Keratinocyte (primary cell): ENCODE measurements around the gene OSGEP. TPM values are rescaled to one million over a fixed set of nuclear protein-coding genes. Genes with fewer than 3 reads are reported as not detected.

Experiments
- DNase-seq: peaks from one replicate; pipeline ENCODE4 v3.0.0-alpha.2; 2011; ENCODE audit warnings: low read depth, missing footprints, low spot score
- FAIRE-seq: peaks from 2 replicates; lab custom pipeline; 2011; peaks lifted over from hg19 to GRCh38; lab: Jason Lieb, UNC
- H2AFZ ChIP-seq: 2 replicates; pipeline ENCODE4 v1.6.0; 2012; ENCODE audit warnings: low read length, control low read depth, inconsistent platforms; ENCODE audit not compliant: control insufficient read depth
- H3K27ac ChIP-seq: 2 replicates; pipeline ENCODE4 v1.5.1; 2011; ENCODE audit warnings: low read length; ENCODE audit not compliant: control insufficient read depth, insufficient read depth
- H3K27me3 ChIP-seq: 3 replicates; pipeline ENCODE4 v1.6.0; 2011; ENCODE audit warnings: low read length; ENCODE audit not compliant: control insufficient read depth, insufficient read depth; ENCODE audit errors: extremely low read depth
- H3K36me3 ChIP-seq, 2 experiments: 2 replicates in 1 of 2; 3 replicates in 1 of 2; pipeline ENCODE4 v1.5.1; 2011; ENCODE audit warnings: low read length in 2 of 2, mild to moderate bottlenecking in 1 of 2; ENCODE audit not compliant: control insufficient read depth in 2 of 2, insufficient read depth in 2 of 2; ENCODE audit errors: extremely low read depth in 1 of 2
- H3K4me1 ChIP-seq: 3 replicates; pipeline ENCODE4 v1.5.1; 2011; ENCODE audit warnings: low read length; ENCODE audit not compliant: control insufficient read depth, insufficient read depth; ENCODE audit errors: extremely low read depth
- H3K4me2 ChIP-seq: 3 replicates; pipeline ENCODE4 v1.6.0; 2011; ENCODE audit warnings: low read depth, low read length; ENCODE audit not compliant: control insufficient read depth, insufficient read depth; ENCODE audit errors: extremely low read depth
- H3K4me3 ChIP-seq, 3 experiments: fragments of 200-600 bp in 1 of 3; sonication (generic) in 1 of 3; 2 replicates in 2 of 3; 3 replicates in 1 of 3; pipeline ENCODE4 v1.5.1; 2011 to 2016; ENCODE audit warnings: low read length in 3 of 3, mild to moderate bottlenecking in 3 of 3, control low read depth in 2 of 3, inconsistent platforms in 1 of 3, low read depth in 1 of 3, mixed read lengths in 1 of 3, mixed run types in 1 of 3, moderate library complexity in 1 of 3; ENCODE audit not compliant: control insufficient read depth in 2 of 3, insufficient read depth in 2 of 3; ENCODE audit errors: extremely low read depth in 1 of 3
- H3K79me2 ChIP-seq: 2 replicates; pipeline ENCODE4 v1.6.0; 2012; ENCODE audit warnings: low read length; ENCODE audit not compliant: control insufficient read depth, insufficient read depth
- H3K9ac ChIP-seq: 3 replicates; pipeline ENCODE4 v1.6.0; 2011; ENCODE audit warnings: low read length; ENCODE audit not compliant: control insufficient read depth, insufficient read depth; ENCODE audit errors: extremely low read depth
- H3K9me1 ChIP-seq: 3 replicates; pipeline ENCODE4 v1.6.0; 2011; ENCODE audit warnings: low read length; ENCODE audit not compliant: control insufficient read depth, insufficient read depth; ENCODE audit errors: extremely low read depth
- H3K9me3 ChIP-seq: 2 replicates; pipeline ENCODE4 v1.5.1; 2012; ENCODE audit warnings: low read depth, low read length; ENCODE audit not compliant: control insufficient read depth
- H4K20me1 ChIP-seq: 3 replicates; pipeline ENCODE4 v1.6.0; 2011; ENCODE audit warnings: low read length; ENCODE audit not compliant: control insufficient read depth, insufficient read depth; ENCODE audit errors: extremely low read depth
- CTCF ChIP-seq, 3 experiments: IDR thresholded peaks in 1 of 3; conservative IDR thresholded peaks in 1 of 3; optimal IDR thresholded peaks in 1 of 3; 2 replicates in 2 of 3; 3 replicates in 1 of 3; pipeline versions ENCODE3 to v1.5.1; 2011; ENCODE audit warnings: low read length in 3 of 3, mild to moderate bottlenecking in 3 of 3, moderate library complexity in 2 of 3, control low read depth in 1 of 3, inconsistent platforms in 1 of 3; ENCODE audit not compliant: insufficient read depth in 2 of 3; ENCODE audit errors: extremely low read depth in 1 of 3
- EZH2 ChIP-seq: IDR thresholded peaks from one replicate; pipeline ENCODE4 v1.6.1; 2012; ENCODE audit warnings: inconsistent platforms, mild to moderate bottlenecking, low read length, moderate library complexity
- dilution Hi-C: fragments of 300-500 bp; cut with MboI; formaldehyde crosslinking; loops from one replicate; pipeline ENCODE4 v1.7.0; 2020; ENCODE audit warnings: low sequenced_read_pairs; ENCODE audit not compliant: extremely low pct_ligation_motif_present
- polyA plus RNA-seq, 5 experiments: library from polyadenylated mRNA; depleted of rRNA in 3 of 5; stranded (reverse) in 3 of 5; stranded (forward) in 1 of 5; unstranded in 1 of 5; fragments of >200 nt; gene quantifications; 1 replicate in 1 of 5; 2 replicates in 3 of 5; 3 replicates in 1 of 5; pipeline versions ENCODE4 v1.2.1 to v1.2.3, GENCODE V29; 2011 to 2012; ENCODE audit warnings: missing spikeins in 2 of 5, low read depth in 1 of 5, low replicate concordance in 1 of 5
- small RNA-seq, 3 experiments: library from RNA; depleted of rRNA; stranded (forward); fragments of <200 nt; gene quantifications; one replicate each; pipeline ENCODE3, GENCODE V24; 2012; ENCODE audit warnings: low read depth in 3 of 3, low replicate concordance in 1 of 3; ENCODE audit not compliant: insufficient read length in 3 of 3

OSGEP gene
- polyA plus RNA-seq, 1 donor (not counting 4 experiments of a cell fraction or from before 2014, with no cell fraction given): 34.5 TPM

GRCh38 chr14:20400589-20400964 is 54.0 kb downstream of the OSGEP start:
- Histone ChIP-seq H2AFZ (no peak overlapping the region), H3K36me3 (peaks cover 23 to 25% of the 10 kb centered on the region in 2 experiments), H3K4me3 (peak overlapping the region in 1 of 3 experiments; percentile 1), H3K9ac (peak overlapping the region; percentile 13), H3K9me3 (no peaks in the 10 kb centered on the region), H4K20me1 (no peaks in the 10 kb centered on the region), H3K27me3 (no peaks in the 10 kb centered on the region), H3K4me2 (peak overlapping the region; percentile 76), H3K9me1 (no peaks in the 10 kb centered on the region), H3K79me2 (peaks cover 2% of the 10 kb centered on the region), H3K27ac (peak overlapping the region; percentile 51), H3K4me1 (peaks cover 18% of the 10 kb centered on the region)
- FAIRE-seq: no peak
- DNase-seq: no peak
- TF ChIP-seq EZH2 (no peak), CTCF (optimal IDR thresholded peaks at IDR 0.05 in 1 of 3, IDR thresholded peaks at IDR 0.05 in 1 of 3, conservative IDR thresholded peaks at IDR 0.05 in 1 of 3; ENCODE audit: extremely low read depth in 1 of 3, insufficient read depth in 2 of 3, low read length in 3 of 3) (no peak)
- dilution Hi-C loops: no loop called here

- H3K36me3 ChIP-seq: peaks cover 17 to 19% of the 10 kb centered on the region in 2 experiments
- no peaks in the 10 kb centered on the region for H4K20me1 ChIP-seq
- no peak for FAIRE-seq
These were observed 57.1 kb downstream of the OSGEP start for GRCh38 chr14:20397511-20397910.

More at GRCh38 chr14:20397511-20397910, 57.1 kb downstream of the OSGEP start:
- H3K4me3 ChIP-seq: no peak overlapping the region
- no peaks in the 10 kb centered on the region for H3K27me3 ChIP-seq
- H3K9ac ChIP-seq: no peak overlapping the region
- no peaks in the 10 kb centered on the region for H3K9me1 ChIP-seq
- peaks cover 18% of the 10 kb centered on the region for H3K4me1 ChIP-seq
- no peaks in the 10 kb centered on the region for H3K9me3 ChIP-seq
- no peaks in the 10 kb centered on the region for H3K79me2 ChIP-seq
- no peak for TF ChIP-seq CTCF (optimal IDR thresholded peaks at IDR 0.05 in 1 of 3, IDR thresholded peaks at IDR 0.05 in 1 of 3, conservative IDR thresholded peaks at IDR 0.05 in 1 of 3; ENCODE audit: extremely low read depth in 1 of 3, insufficient read depth in 2 of 3, low read length in 3 of 3)
- TF ChIP-seq EZH2: no peak
- H3K4me2 ChIP-seq: no peak overlapping the region
- no peak for DNase-seq
- H2AFZ ChIP-seq: no peak overlapping the region
- H3K27ac ChIP-seq: no peak overlapping the region
- dilution Hi-C loops: no loop called here

Small RNA genes lying within 50 kb of the gene (small RNA-seq; reads per million reads assigned to genes)
- 0.07 to 3.0 (median 1.8) reads per million in 3 experiments for gene RNA5SP382

Other genes starting within 250 kb of the OSGEP start
- gene OR11H6, start 231.1 kb downstream of the OSGEP start, polyA plus RNA-seq: not detected in 3 replicates
- not detected in 3 replicates for gene OR11H7, start 225.8 kb downstream of the OSGEP start, polyA plus RNA-seq
- gene OR11H4, start 215.5 kb downstream of the OSGEP start, polyA plus RNA-seq: not detected in 3 replicates
- gene TTC5, start 148.9 kb downstream of the OSGEP start, polyA plus RNA-seq: 13.7 to 19.2 TPM (median 13.9 TPM) in 3 replicates
- gene CCNB1IP1, start 121.5 kb downstream of the OSGEP start, polyA plus RNA-seq: 49.0 to 65.8 TPM (median 49.4 TPM) in 3 replicates
- 13.8 to 24.7 TPM (median 24.1 TPM) in 3 replicates for gene PARP2, start 111.2 kb downstream of the OSGEP start, polyA plus RNA-seq
- gene TEP1, start 41.3 kb downstream of the OSGEP start, polyA plus RNA-seq: 12.5 to 16.6 TPM (median 12.8 TPM) in 3 replicates
- not detected in 3 replicates for gene KLHL33, start 18.6 kb downstream of the OSGEP start, polyA plus RNA-seq
- gene APEX1, start 414 bp upstream of the OSGEP start, polyA plus RNA-seq: 211 to 234 TPM (median 212 TPM) in 3 replicates
- 34.4 to 37.5 TPM (median 35.6 TPM) in 3 replicates for gene PIP4P1, start 6.6 kb upstream of the OSGEP start, polyA plus RNA-seq
- gene PNP, start 14.6 kb upstream of the OSGEP start, polyA plus RNA-seq: 227 to 325 TPM (median 243 TPM) in 3 replicates
- not detected in 3 replicates for gene RNASE10, start 50.7 kb upstream of the OSGEP start, polyA plus RNA-seq
- not detected in 3 replicates for gene RNASE9, start 106.2 kb upstream of the OSGEP start, polyA plus RNA-seq
- gene RNASE11, start 133.2 kb upstream of the OSGEP start, polyA plus RNA-seq: not detected in 3 replicates
- not detected in 3 replicates for gene RNASE12, start 136.6 kb upstream of the OSGEP start, polyA plus RNA-seq
- not detected in 3 replicates for gene OR6S1, start 186.9 kb upstream of the OSGEP start, polyA plus RNA-seq
- 5.5 to 12.8 TPM (median 9.5 TPM) in 3 replicates for gene RNASE4, start 229.7 kb upstream of the OSGEP start, polyA plus RNA-seq
- 3.7 to 4.4 TPM (median 4.0 TPM) in 3 replicates for gene ANG, start 234.0 kb upstream of the OSGEP start, polyA plus RNA-seq